Mesendoderm (in vitro differentiated cells): ENCODE measurements around the gene PPY.
"Not testable (repeated sequence)": the region's sequence is repeated elsewhere in the genome, so short reads cannot be mapped to it uniquely, and the experiment has no call there.

Experiments used
- DNase-seq: peaks from one replicate; pipeline ENCODE4 v3.0.0; 2013
- H2AK5ac ChIP-seq: 2 replicates; pipeline ENCODE4 v1.6.1; 2013; ENCODE audit warnings: low read length, inconsistent platforms
- H2BK120ac ChIP-seq: 2 replicates; pipeline ENCODE4 v1.6.1; 2013; ENCODE audit warnings: low read depth, mild to moderate bottlenecking, low read length, moderate library complexity, mixed read lengths
- H2BK15ac ChIP-seq: replicated peaks from 2 replicates; pipeline ENCODE4 v1.6.1; 2013; ENCODE audit warnings: low read depth, mild to moderate bottlenecking, moderate library complexity
- H2BK5ac ChIP-seq: 2 replicates; pipeline ENCODE4 v1.6.1; 2013; ENCODE audit warnings: low read length, inconsistent platforms
- H3K18ac ChIP-seq: 2 replicates; pipeline ENCODE4 v1.6.1; 2013; ENCODE audit warnings: mild to moderate bottlenecking, low read length, mixed read lengths
- H3K23ac ChIP-seq: one replicate; pipeline ENCODE4 v1.6.1; 2013; ENCODE audit warnings: low read length
- H3K27ac ChIP-seq: 2 replicates; pipeline ENCODE4 v1.5.1; 2013; ENCODE audit warnings: low read depth, mild to moderate bottlenecking, inconsistent platforms, low read length, moderate library complexity
- H3K27me3 ChIP-seq: 2 replicates; pipeline ENCODE4 v1.6.1; 2013; ENCODE audit warnings: low read length, control low read depth, mild to moderate bottlenecking, inconsistent platforms; ENCODE audit not compliant: insufficient read depth, poor library complexity
- H3K36me3 ChIP-seq: 2 replicates; pipeline ENCODE4 v1.6.1; 2013; ENCODE audit warnings: low read length, inconsistent platforms; ENCODE audit not compliant: control insufficient read depth, insufficient read depth
- H3K4ac ChIP-seq: one replicate; pipeline ENCODE4 v1.6.1; 2013; ENCODE audit warnings: low read depth, mild to moderate bottlenecking, low read length, moderate library complexity
- H3K4me1 ChIP-seq: 2 replicates; pipeline ENCODE4 v1.6.1; 2013; ENCODE audit warnings: low read depth, low read length, inconsistent platforms; ENCODE audit not compliant: control insufficient read depth
- H3K4me2 ChIP-seq: 2 replicates; pipeline ENCODE4 v1.6.1; 2013; ENCODE audit warnings: low read length
- H3K4me3 ChIP-seq: 2 replicates; pipeline ENCODE4 v1.5.1; 2013; ENCODE audit warnings: mild to moderate bottlenecking, low read length
- H3K56ac ChIP-seq: one replicate; pipeline ENCODE4 v1.6.1; 2013; ENCODE audit warnings: low read length
- H3K79me1 ChIP-seq: 2 replicates; pipeline ENCODE4 v1.6.1; 2013; ENCODE audit warnings: low read length, inconsistent platforms
- H3K79me2 ChIP-seq: 2 replicates; pipeline ENCODE4 v1.6.1; 2013; ENCODE audit warnings: mild to moderate bottlenecking, low read length; ENCODE audit not compliant: control insufficient read depth, insufficient read depth
- H3K9ac ChIP-seq: 2 replicates; pipeline ENCODE4 v1.6.1; 2013; ENCODE audit warnings: low read length, inconsistent platforms
- H4K5ac ChIP-seq: one replicate; pipeline ENCODE4 v1.6.1; 2013; ENCODE audit warnings: low read length
- H4K8ac ChIP-seq: one replicate; pipeline ENCODE4 v1.6.1; 2013; ENCODE audit warnings: low read depth, mild to moderate bottlenecking, control low read depth, low read length, moderate library complexity
- WGBS: extraction: QIAGEN DNeasy Blood & Tissue Kit; methylation state at CpG from one replicate; pipeline ENCODE4 v1.1.7; 2013; ENCODE audit warnings: low lambda C conversion rate, missing lambda C conversion rate; ENCODE audit not compliant: insufficient coverage; ENCODE audit errors: extremely low coverage; 5-methylcytosine and 5-hydroxymethylcytosine counted together

The PPY gene

DNA sequence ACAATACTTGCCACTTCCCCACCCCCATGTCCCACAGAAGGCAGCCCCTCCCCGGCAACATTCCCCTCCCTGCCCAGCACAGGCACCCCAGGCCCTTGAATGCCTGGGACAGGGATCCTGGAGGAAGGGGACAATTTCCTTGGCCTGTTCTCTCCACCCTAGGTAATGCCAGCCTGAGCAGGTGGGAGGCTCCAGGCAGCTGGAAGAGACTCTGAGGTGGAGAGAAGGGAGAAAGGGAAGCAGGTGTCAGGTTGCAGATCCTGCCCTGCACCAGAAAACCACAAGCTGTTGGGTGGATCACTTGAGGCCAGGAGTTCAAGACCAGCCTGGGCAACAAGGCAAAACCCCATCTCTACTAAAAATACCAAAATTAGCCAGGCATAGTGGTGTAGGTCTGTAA is 43.8 kb downstream of the PPY start:
- Histone ChIP-seq H3K4me3 (no peak overlapping the region), H3K9ac (no peak overlapping the region), H2AK5ac (no peak overlapping the region), H3K79me1 (no peaks in the 10 kb centered on the region), H3K4me2 (no peak overlapping the region), H3K4me1 (peaks cover 5% of the 10 kb centered on the region), H3K4ac (no peak overlapping the region), H2BK15ac (no peak overlapping the region), H2BK5ac (no peak overlapping the region), H3K56ac (no peak overlapping the region), H3K27ac (no peak overlapping the region), H4K8ac (no peak overlapping the region), H4K5ac (no peak overlapping the region), H2BK120ac (no peak overlapping the region), H3K18ac (no peak overlapping the region), H3K27me3 (no peaks in the 10 kb centered on the region), H3K23ac (no peak overlapping the region), H3K79me2 (no peaks in the 10 kb centered on the region), H3K36me3 (no peaks in the 10 kb centered on the region)
- no peak for DNase-seq
- WGBS, result no CpG with 5 or more reads among the region's 1 CpG

DNA sequence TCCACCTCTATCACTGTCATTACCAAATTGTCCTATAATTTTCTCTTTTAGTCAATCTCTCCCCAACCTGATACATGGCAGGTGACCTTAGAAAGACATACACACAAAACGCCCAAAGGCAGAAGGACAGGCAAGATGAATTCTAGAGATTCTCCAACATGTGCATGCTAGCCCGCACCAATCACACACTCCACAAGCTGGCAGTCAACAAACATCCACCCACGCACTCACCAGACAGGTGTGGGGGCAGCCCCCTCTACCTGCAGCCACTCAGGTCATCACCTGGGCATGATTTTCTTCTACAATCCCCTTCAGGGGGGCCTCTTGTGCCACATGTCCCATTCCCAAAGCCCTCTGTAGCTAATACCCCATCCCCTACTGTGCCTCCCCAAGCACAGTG is 44.4 kb downstream of the PPY start:
- no CpG with 5 or more reads among the region's 3 CpGs for whole genome bisulfite sequencing
- no peak overlapping the region for H3K18ac ChIP-seq
- H2BK5ac ChIP-seq, result no peak overlapping the region
- no peaks in the 10 kb centered on the region for H3K79me1 ChIP-seq
- no peaks in the 10 kb centered on the region for H3K36me3 ChIP-seq
- no peak overlapping the region for H3K9ac ChIP-seq
- no peak overlapping the region for H2BK120ac ChIP-seq
- H3K4me1 ChIP-seq, result peaks cover 6% of the 10 kb centered on the region
- DNase-seq, result no peak
- no peak overlapping the region for H3K4me2 ChIP-seq
- H3K56ac ChIP-seq, result no peak overlapping the region
- no peak overlapping the region for H2BK15ac ChIP-seq
- no peaks in the 10 kb centered on the region for H3K79me2 ChIP-seq
- no peaks in the 10 kb centered on the region for H3K27me3 ChIP-seq
- no peak overlapping the region for H2AK5ac ChIP-seq
- no peak overlapping the region for H4K5ac ChIP-seq
- no peak overlapping the region for H3K23ac ChIP-seq
- no peak overlapping the region for H3K27ac ChIP-seq
- H4K8ac ChIP-seq, result no peak overlapping the region
- H3K4ac ChIP-seq, result no peak overlapping the region
- H3K4me3 ChIP-seq, result no peak overlapping the region

DNA sequence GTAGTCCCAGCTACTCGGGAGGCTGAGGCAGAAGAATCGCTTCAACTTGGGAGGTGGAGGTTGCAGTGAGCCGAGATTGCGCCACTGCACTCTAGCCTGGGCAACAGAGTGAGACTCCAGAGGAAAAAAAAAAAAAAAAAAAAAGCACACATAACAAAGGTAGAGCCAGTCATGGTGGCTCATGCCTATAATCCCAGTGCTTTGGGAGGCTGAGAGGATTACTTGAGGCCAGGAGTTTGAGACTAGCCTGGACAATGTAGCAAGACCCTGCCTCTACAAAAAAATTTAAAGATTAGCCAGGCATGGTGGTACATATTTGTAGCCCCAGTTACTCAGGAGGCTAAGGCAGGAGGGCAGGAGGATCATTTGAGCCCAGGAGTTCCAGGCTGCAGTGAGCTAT is 47.8 kb downstream of the PPY start:
- not testable (repeated sequence) for H3K27ac ChIP-seq, H4K5ac ChIP-seq, H4K8ac ChIP-seq, H3K9ac ChIP-seq, H3K4me3 ChIP-seq, H3K23ac ChIP-seq, H3K27me3 ChIP-seq, H3K4me2 ChIP-seq, H2BK120ac ChIP-seq, H3K36me3 ChIP-seq, H2BK5ac ChIP-seq, H3K18ac ChIP-seq, H3K4me1 ChIP-seq, H3K79me2 ChIP-seq, H2BK15ac ChIP-seq, H3K56ac ChIP-seq, DNase-seq, H2AK5ac ChIP-seq, H3K4ac ChIP-seq, H3K79me1 ChIP-seq
- no CpG with 5 or more reads among the region's 4 CpGs for WGBS

DNA sequence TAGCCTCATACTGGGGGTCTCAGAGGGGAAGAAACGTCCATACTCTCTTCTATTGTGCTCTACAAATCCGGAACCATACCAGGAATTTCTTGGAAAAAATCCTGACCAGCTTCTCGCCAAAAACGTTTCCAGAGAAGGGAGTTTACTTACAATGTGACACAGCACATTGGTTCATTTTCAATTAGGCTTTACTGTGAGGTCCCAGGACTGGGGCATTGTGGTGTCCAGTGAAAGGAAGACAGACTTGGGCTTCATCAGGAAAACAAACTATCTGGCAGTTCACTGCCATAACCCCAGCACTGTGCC is 49.7 kb downstream of the PPY start:
- Histone ChIP-seq H3K9ac (no peak overlapping the region), H3K79me2 (no peaks in the 10 kb centered on the region), H3K56ac (peak overlapping the region; percentile 25), H2BK120ac (no peak overlapping the region), H2AK5ac (no peak overlapping the region), H3K23ac (no peak overlapping the region), H2BK15ac (no peak overlapping the region), H3K4me1 (peaks cover 8% of the 10 kb centered on the region), H3K79me1 (no peaks in the 10 kb centered on the region), H2BK5ac (no peak overlapping the region), H4K8ac (no peak overlapping the region), H4K5ac (no peak overlapping the region), H3K4ac (no peak overlapping the region), H3K27me3 (no peaks in the 10 kb centered on the region), H3K4me2 (no peak overlapping the region), H3K4me3 (no peak overlapping the region), H3K36me3 (no peaks in the 10 kb centered on the region), H3K27ac (no peak overlapping the region), H3K18ac (no peak overlapping the region)
- no peak for DNase-seq
- WGBS, result no CpG with 5 or more reads among the region's 4 CpGs

DNA sequence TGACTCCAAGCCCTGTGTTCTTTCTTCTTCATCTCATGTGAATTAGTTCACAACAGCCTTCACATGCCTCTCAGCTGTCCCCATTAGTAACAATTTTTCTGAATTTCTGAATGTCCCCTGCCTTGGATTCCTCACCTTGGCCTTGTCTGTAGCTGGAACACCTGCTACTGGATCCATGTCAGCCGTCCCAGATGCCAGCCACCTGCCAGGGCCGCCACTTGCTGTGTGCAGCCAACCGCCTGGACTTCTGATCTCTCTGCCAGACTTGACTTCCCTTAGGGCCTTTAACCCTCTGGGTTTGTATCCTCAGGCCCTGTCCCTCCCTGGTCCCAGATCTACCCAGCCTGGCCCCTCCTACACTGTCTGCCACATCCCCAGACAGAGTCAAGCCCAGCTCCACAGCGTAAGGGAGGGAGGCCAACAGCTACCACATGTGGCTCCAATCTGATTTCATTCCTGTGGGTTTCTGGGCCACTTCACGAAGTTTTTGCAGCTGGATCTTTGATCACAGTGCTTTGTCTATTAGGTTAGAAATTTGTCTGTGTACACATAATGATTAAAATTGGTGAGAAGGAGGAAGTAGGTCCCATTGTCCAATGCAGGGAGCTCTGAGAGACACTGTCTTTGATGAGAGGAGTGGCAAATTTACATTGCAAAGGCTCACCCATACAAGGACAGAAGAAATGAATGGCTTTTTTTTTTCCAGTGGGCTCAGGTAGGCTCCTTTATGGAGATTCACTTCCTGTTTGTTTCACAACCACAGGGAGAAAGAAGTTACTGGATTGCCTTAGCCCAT is 50.2 kb downstream of the PPY start:
- H3K4me1 ChIP-seq, result peaks cover 8% of the 10 kb centered on the region
- H3K27me3 ChIP-seq, result no peaks in the 10 kb centered on the region
- H3K79me2 ChIP-seq, result no peaks in the 10 kb centered on the region
- H3K27ac ChIP-seq, result no peak overlapping the region
- no peak overlapping the region for H3K9ac ChIP-seq
- H4K8ac ChIP-seq, result no peak overlapping the region
- H3K56ac ChIP-seq, result no peak overlapping the region
- H2BK5ac ChIP-seq, result no peak overlapping the region
- no peak overlapping the region for H3K4me3 ChIP-seq
- H3K79me1 ChIP-seq, result no peaks in the 10 kb centered on the region
- H2BK120ac ChIP-seq, result no peak overlapping the region
- WGBS, result no CpG with 5 or more reads among the region's 5 CpGs
- no peak overlapping the region for H3K4me2 ChIP-seq
- H2AK5ac ChIP-seq, result no peak overlapping the region
- H3K36me3 ChIP-seq, result no peaks in the 10 kb centered on the region
- H3K23ac ChIP-seq, result no peak overlapping the region
- no peak overlapping the region for H3K4ac ChIP-seq
- no peak overlapping the region for H3K18ac ChIP-seq
- no peak overlapping the region for H2BK15ac ChIP-seq
- H4K5ac ChIP-seq, result no peak overlapping the region
- DNase-seq, result no peak
